Astrocyte (in vitro differentiated cells and primary cell): ENCODE measurements around the gene FLRT1. TPM values are rescaled to one million over a fixed set of nuclear protein-coding genes. Genes with fewer than 3 reads are reported as not detected.

Experiments
- DNase-seq: peaks from one replicate; pipeline ENCODE4 v3.0.0-alpha.2; 2010; ENCODE audit warnings: low read depth
- FAIRE-seq: peaks from 2 replicates; lab custom pipeline; 2011; peaks lifted over from hg19 to GRCh38; lab: Jason Lieb, UNC
- H2AFZ ChIP-seq: 2 replicates; pipeline ENCODE4 v1.6.0; 2012; ENCODE audit warnings: low read depth, low read length, inconsistent platforms
- H3K27ac ChIP-seq: 2 replicates; pipeline ENCODE4 v1.5.1; 2011; ENCODE audit warnings: low read depth, low read length, inconsistent platforms
- H3K27me3 ChIP-seq: 2 replicates; pipeline ENCODE4 v1.6.0; 2011; ENCODE audit warnings: low read length, inconsistent platforms; ENCODE audit not compliant: insufficient read depth
- H3K36me3 ChIP-seq: 2 replicates; pipeline ENCODE4 v1.5.1; 2011; ENCODE audit warnings: low read length, inconsistent platforms; ENCODE audit not compliant: insufficient read depth
- H3K4me1 ChIP-seq: 2 replicates; pipeline ENCODE4 v1.5.1; 2011; ENCODE audit warnings: low read length, inconsistent platforms; ENCODE audit not compliant: insufficient read depth
- H3K4me2 ChIP-seq: 2 replicates; pipeline ENCODE4 v1.6.0; 2012; ENCODE audit warnings: low read length, inconsistent platforms
- H3K4me3 ChIP-seq: 2 replicates; pipeline ENCODE4 v1.5.1; 2011; ENCODE audit warnings: low read depth, mild to moderate bottlenecking, low read length, inconsistent platforms; ENCODE audit not compliant: insufficient read depth
- H3K79me2 ChIP-seq: 2 replicates; pipeline ENCODE4 v1.6.0; 2012; ENCODE audit warnings: mild to moderate bottlenecking, low read length, inconsistent platforms; ENCODE audit not compliant: insufficient read depth
- H3K9ac ChIP-seq: 2 replicates; pipeline ENCODE4 v1.6.0; 2012; ENCODE audit warnings: mild to moderate bottlenecking, low read length, inconsistent platforms
- H3K9me3 ChIP-seq: 2 replicates; pipeline ENCODE4 v1.5.1; 2012; ENCODE audit warnings: low read depth, mild to moderate bottlenecking, low read length, inconsistent platforms; ENCODE audit not compliant: insufficient read depth
- H4K20me1 ChIP-seq: 2 replicates; pipeline ENCODE4 v1.6.0; 2012; ENCODE audit warnings: low read length, inconsistent platforms; ENCODE audit not compliant: insufficient read depth
- H3K27ac Mint-ChIP-seq: one replicate; pipeline ENCODE4 v1.8.0; 2021; ENCODE audit warnings: mild to moderate bottlenecking, mixed read lengths; ENCODE audit not compliant: unreplicated experiment
- H3K27me3 Mint-ChIP-seq: one replicate; pipeline ENCODE4 v1.8.0; 2021; ENCODE audit warnings: low read depth, mixed read lengths; ENCODE audit not compliant: unreplicated experiment
- H3K36me3 Mint-ChIP-seq: one replicate; pipeline ENCODE4 v1.8.0; 2021; ENCODE audit warnings: low read depth, mixed read lengths; ENCODE audit not compliant: unreplicated experiment
- H3K4me1 Mint-ChIP-seq: one replicate; pipeline ENCODE4 v1.8.0; 2021; ENCODE audit warnings: low read depth, mixed read lengths; ENCODE audit not compliant: unreplicated experiment
- H3K4me3 Mint-ChIP-seq: one replicate; pipeline ENCODE4 v1.8.0; 2021; ENCODE audit warnings: mild to moderate bottlenecking, moderate library complexity, mixed read lengths; ENCODE audit not compliant: unreplicated experiment
- H3K9me3 Mint-ChIP-seq: one replicate; pipeline ENCODE4 v1.8.0; 2021; ENCODE audit warnings: mild to moderate bottlenecking, mixed read lengths; ENCODE audit not compliant: unreplicated experiment
- CTCF ChIP-seq: IDR thresholded peaks from 2 replicates; pipeline ENCODE4 v1.5.1; 2011; ENCODE audit warnings: low read depth, mild to moderate bottlenecking, inconsistent platforms, low read length, moderate library complexity; ENCODE audit not compliant: insufficient read depth
- EZH2 ChIP-seq: IDR thresholded peaks from 2 replicates; pipeline ENCODE4 v1.6.1; 2012; ENCODE audit warnings: mild to moderate bottlenecking, low read length, inconsistent platforms; ENCODE audit not compliant: insufficient read depth
- total RNA-seq: library from RNA; stranded (reverse); gene quantifications from 2 replicates; pipeline ENCODE4 v1.2.1, GENCODE V29; 2021

Gene FLRT1
- total RNA-seq, 1 donor from 2014 or later, result 0.20 TPM

- H3K27me3 Mint-ChIP-seq, result peaks cover 59% of the 10 kb centered on the region
- peaks cover 2% of the 10 kb centered on the region for H3K36me3 Mint-ChIP-seq
- H3K4me2 ChIP-seq, result no peak overlapping the region
- no peak overlapping the region for H3K27ac Mint-ChIP-seq
- H3K79me2 ChIP-seq, result no peaks in the 10 kb centered on the region
- no peak overlapping the region for H2AFZ ChIP-seq
- no peaks in the 10 kb centered on the region for H3K27me3 ChIP-seq
- no peak overlapping the region for H3K4me3 ChIP-seq
- TF ChIP-seq EZH2, result no peak
- TF ChIP-seq CTCF, result no peak
- FAIRE-seq (no peak), DNase-seq (no peak)
- H3K4me3 Mint-ChIP-seq, result no peak overlapping the region
- H3K36me3 ChIP-seq, result no peaks in the 10 kb centered on the region
- no peaks in the 10 kb centered on the region for H3K4me1 ChIP-seq
- no peak overlapping the region for H3K9ac ChIP-seq
- no peaks in the 10 kb centered on the region for H3K9me3 ChIP-seq
- no peaks in the 10 kb centered on the region for H3K9me3 Mint-ChIP-seq
- peaks cover 4% of the 10 kb centered on the region for H4K20me1 ChIP-seq
- H3K4me1 Mint-ChIP-seq, result no peaks in the 10 kb centered on the region
- no peak overlapping the region for H3K27ac ChIP-seq
Measured at GRCh38 chr11:64043545-64043944, 7.8 kb downstream of the FLRT1 start.

GRCh38 chr11:64044730-64045393 lies 9.1 kb downstream of the FLRT1 start:
- Mint-ChIP-seq H3K27me3 (peaks cover 48% of the 10 kb centered on the region), H3K4me3 (no peak overlapping the region), H3K27ac (no peak overlapping the region), H3K36me3 (peaks cover 2% of the 10 kb centered on the region), H3K9me3 (no peaks in the 10 kb centered on the region), H3K4me1 (no peaks in the 10 kb centered on the region)
- Histone ChIP-seq H2AFZ (no peak overlapping the region), H3K4me3 (no peak overlapping the region), H4K20me1 (peaks cover 4% of the 10 kb centered on the region), H3K36me3 (no peaks in the 10 kb centered on the region), H3K4me1 (no peaks in the 10 kb centered on the region), H3K27ac (no peak overlapping the region), H3K27me3 (no peaks in the 10 kb centered on the region), H3K79me2 (no peaks in the 10 kb centered on the region), H3K9me3 (no peaks in the 10 kb centered on the region), H3K9ac (no peak overlapping the region), H3K4me2 (no peak overlapping the region)
- TF ChIP-seq EZH2 (no peak), CTCF (no peak)
- DNase-seq, result no peak
- no peak for FAIRE-seq

- no peaks in the 10 kb centered on the region for H3K36me3 ChIP-seq
Measured at GRCh38 chr11:64045700-64046099, 10.0 kb downstream of the FLRT1 start.

More at GRCh38 chr11:64045700-64046099, 10.0 kb downstream of the FLRT1 start:
- FAIRE-seq (no peak), DNase-seq (no peak)
- H4K20me1 ChIP-seq, result peaks cover 4% of the 10 kb centered on the region
- no peak overlapping the region for H3K4me2 ChIP-seq
- H3K27me3 ChIP-seq, result no peaks in the 10 kb centered on the region
- no peak overlapping the region for H3K4me3 ChIP-seq
- no peak overlapping the region for H2AFZ ChIP-seq
- Mint-ChIP-seq H3K4me1 (no peaks in the 10 kb centered on the region), H3K9me3 (no peaks in the 10 kb centered on the region), H3K36me3 (peaks cover 2% of the 10 kb centered on the region), H3K4me3 (no peak overlapping the region), H3K27ac (no peak overlapping the region), H3K27me3 (peaks cover 41% of the 10 kb centered on the region)
- H3K79me2 ChIP-seq, result no peaks in the 10 kb centered on the region
- H3K4me1 ChIP-seq, result no peaks in the 10 kb centered on the region
- H3K27ac ChIP-seq, result no peak overlapping the region
- no peak for TF ChIP-seq EZH2
- TF ChIP-seq CTCF, result no peak
- H3K9ac ChIP-seq, result no peak overlapping the region
- H3K9me3 ChIP-seq, result no peaks in the 10 kb centered on the region
